ENCODE results near the gene TRAFD1. TPM values are rescaled to one million over a fixed set of nuclear protein-coding genes. Genes with fewer than 3 reads are reported as not detected.

TRAFD1 gene
- total RNA-seq, 4 donors from 2014 or later = 44.6 to 88.1 (median 54.6) TPM

DNA sequence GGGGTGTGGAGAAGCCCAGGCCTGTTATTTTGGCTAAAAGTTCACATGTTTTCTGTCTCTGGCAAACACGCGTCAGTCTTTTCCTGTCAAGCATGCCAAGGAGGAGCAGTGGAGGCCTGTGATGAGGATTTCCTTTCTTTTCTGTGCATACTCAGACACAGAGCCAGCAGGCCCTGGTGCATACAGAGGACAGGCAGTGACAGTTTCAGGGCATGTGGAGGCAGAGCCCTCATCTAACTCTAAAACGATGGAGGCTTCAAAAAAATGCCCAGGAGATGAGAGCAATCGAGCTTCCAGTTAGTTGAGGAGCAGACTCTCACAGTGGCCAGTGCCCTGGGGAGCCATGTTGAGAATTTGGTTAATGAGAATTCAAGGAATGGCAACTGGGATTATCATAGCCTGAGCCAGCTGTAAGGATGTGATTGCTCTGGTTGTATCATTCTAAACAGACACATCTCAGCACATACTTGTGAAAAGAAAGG lies 66.5 kb downstream of the TRAFD1 start:
- peaks cover 82% of the 10 kb centered on the region for H3K36me3 ChIP-seq
- 25% methylated on average over 2 of the region's 4 CpGs for WGBS
- no peaks in the 10 kb centered on the region for H3K27me3 ChIP-seq
- no peak for TF ChIP-seq CTCF (IDR thresholded peaks at IDR 0.05)
- no peak for TF ChIP-seq POLR2A (IDR thresholded peaks at IDR 0.05)
- H3K4me1 ChIP-seq = peaks cover 22% of the 10 kb centered on the region
- H3K9me3 ChIP-seq = no peaks in the 10 kb centered on the region
- H3K27ac ChIP-seq = no peak overlapping the region
- H3K4me3 ChIP-seq = no peak overlapping the region
- no peak for DNase-seq (ENCODE audit: low spot score in 2 of 2)

DNA sequence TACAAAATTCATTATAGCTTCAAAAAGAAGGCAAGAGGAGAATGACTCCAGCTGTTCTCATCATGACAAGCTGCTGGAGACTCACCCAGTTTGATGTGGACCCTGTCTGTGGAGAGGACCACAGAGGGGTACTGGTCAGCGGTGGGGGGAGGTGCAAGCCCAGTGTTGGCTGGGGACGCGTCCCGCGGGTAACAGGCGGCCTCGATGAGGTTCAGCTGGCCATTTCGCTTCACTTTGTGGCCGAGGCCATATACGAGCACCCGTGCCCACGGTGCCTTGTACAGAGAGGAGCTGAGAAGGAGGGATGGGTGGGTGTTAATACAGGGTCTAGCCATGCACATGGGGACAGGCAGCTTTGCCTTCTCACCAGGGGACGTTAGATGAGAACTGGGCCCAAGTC lies 67.1 kb downstream of the TRAFD1 start:
- Histone ChIP-seq H3K27ac (no peak overlapping the region), H3K4me1 (peaks cover 22% of the 10 kb centered on the region), H3K36me3 (peaks cover 84% of the 10 kb centered on the region), H3K4me3 (no peak overlapping the region), H3K27me3 (no peaks in the 10 kb centered on the region), H3K9me3 (no peaks in the 10 kb centered on the region)
- 95% methylated on average over 13 of the region's 13 CpGs for WGBS
- DNase-seq (ENCODE audit: low spot score in 2 of 2) = no peak
- TF ChIP-seq CTCF (IDR thresholded peaks at IDR 0.05) = no peak
- TF ChIP-seq EP300 (IDR thresholded peaks at IDR 0.05) = no peak
- TF ChIP-seq POLR2A (IDR thresholded peaks at IDR 0.05) = no peak
- no peak for TF ChIP-seq POLR2AphosphoS5 (IDR thresholded peaks at IDR 0.05)

- Histone ChIP-seq H3K4me3 (no peak overlapping the region), H3K27me3 (no peaks in the 10 kb centered on the region), H3K4me1 (peaks cover 22% of the 10 kb centered on the region), H3K36me3 (peaks cover 90% of the 10 kb centered on the region), H3K9me3 (no peaks in the 10 kb centered on the region), H3K27ac (no peak overlapping the region)
- WGBS = 96% methylated on average over 20 of the region's 20 CpGs
- no peak for DNase-seq (ENCODE audit: low spot score in 2 of 2)
- TF ChIP-seq POLR2AphosphoS5 (IDR thresholded peaks at IDR 0.05) (no peak), CTCF (IDR thresholded peaks at IDR 0.05) (no peak), POLR2A (IDR thresholded peaks at IDR 0.05) (no peak), EP300 (IDR thresholded peaks at IDR 0.05) (no peak)
These were observed 69.4 kb downstream of the TRAFD1 start for GRCh38 chr12:112194601-112195247.

DNA sequence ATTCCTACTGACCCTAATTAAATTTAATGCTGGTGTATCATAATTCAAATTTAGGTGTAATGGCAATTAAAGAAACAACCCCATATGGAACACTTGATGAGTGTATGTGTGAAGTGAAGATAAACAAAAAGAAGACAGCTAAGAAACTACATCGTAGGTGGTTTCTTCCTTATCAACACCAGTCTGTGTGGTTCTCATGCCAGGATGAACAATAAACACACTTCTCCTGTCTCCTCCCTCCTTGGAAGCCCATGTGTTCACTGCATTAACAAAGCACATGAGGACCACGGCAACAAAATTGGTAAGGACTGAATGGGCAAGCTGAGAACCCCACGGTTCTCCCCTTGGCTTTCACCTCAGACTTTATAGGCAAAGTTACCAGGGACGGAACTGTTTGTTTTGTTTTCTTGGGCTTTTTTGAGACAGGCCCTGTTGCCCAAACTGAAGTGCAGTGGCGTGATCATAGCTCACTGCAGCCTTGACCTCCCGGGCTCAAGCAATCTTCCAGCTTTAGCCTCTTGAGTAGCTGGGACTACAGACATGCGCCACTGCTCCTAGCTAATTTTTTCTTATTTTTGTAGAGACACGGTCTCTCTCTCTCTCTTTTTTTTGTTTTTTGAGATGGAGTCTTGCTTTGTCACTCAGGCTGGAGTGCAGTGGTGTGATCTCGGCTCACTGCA lies 71.0 kb downstream of the TRAFD1 start:
- peaks cover 96% of the 10 kb centered on the region for H3K36me3 ChIP-seq
- DNase-seq (ENCODE audit: low spot score in 2 of 2) = no peak
- peaks cover 10% of the 10 kb centered on the region for H3K4me1 ChIP-seq
- no peaks in the 10 kb centered on the region for H3K27me3 ChIP-seq
- no peaks in the 10 kb centered on the region for H3K9me3 ChIP-seq
- H3K4me3 ChIP-seq = no peak overlapping the region
- H3K27ac ChIP-seq = no peak overlapping the region
- TF ChIP-seq CTCF (IDR thresholded peaks at IDR 0.05) (no peak), POLR2A (IDR thresholded peaks at IDR 0.05) (no peak), POLR2AphosphoS5 (IDR thresholded peaks at IDR 0.05) (no peak), EP300 (IDR thresholded peaks at IDR 0.05) (no peak)
- 90% methylated on average over 9 of the region's 9 CpGs for WGBS

DNA sequence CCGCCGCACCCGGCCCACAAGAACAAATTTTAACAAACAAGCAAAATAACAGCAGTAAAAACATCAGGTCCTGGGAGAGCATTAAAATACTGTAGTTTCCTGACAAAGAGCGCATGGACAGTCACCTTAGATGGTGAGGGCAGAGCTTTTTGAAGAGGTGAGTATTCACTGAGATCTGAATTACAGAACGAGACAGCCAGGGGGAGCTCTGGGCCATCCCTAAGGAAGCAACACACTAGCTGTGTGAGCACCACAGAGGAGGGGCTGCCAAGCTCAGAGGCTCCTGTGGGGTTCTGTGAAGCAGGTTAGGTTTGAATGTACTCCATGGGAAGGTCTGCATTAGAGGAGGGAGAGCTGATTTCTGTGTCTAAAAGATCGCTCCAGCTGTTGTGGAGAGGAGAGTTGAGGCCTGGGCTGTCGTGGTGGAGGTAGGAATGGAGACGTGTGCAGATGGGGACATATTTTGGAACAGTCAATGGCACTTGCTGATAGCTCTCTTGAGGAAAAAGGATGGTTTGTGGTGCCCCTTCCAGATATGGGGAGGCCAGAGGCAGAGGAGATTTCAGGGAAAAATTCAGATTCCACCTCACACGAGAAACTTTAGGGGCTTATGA lies 72.9 kb downstream of the TRAFD1 start:
- no peak overlapping the region for H3K27ac ChIP-seq
- no peaks in the 10 kb centered on the region for H3K4me1 ChIP-seq
- H3K4me3 ChIP-seq = no peak overlapping the region
- DNase-seq (ENCODE audit: low spot score in 2 of 2) = no peak
- no peaks in the 10 kb centered on the region for H3K9me3 ChIP-seq
- no peaks in the 10 kb centered on the region for H3K27me3 ChIP-seq
- 87% methylated on average over 9 of the region's 9 CpGs for WGBS
- H3K36me3 ChIP-seq = peaks cover 97% of the 10 kb centered on the region
- no peak for TF ChIP-seq POLR2A (IDR thresholded peaks at IDR 0.05)
- no peak for TF ChIP-seq POLR2AphosphoS5 (IDR thresholded peaks at IDR 0.05)
- TF ChIP-seq EP300 (IDR thresholded peaks at IDR 0.05) = no peak
- TF ChIP-seq CTCF (IDR thresholded peaks at IDR 0.05) = peak in 1 of 2 donors; percentile 28

Data from suprapubic skin (tissue), 4 donors.